ENCODE data around the gene ARMC6. TPM values are rescaled to one million over a fixed set of nuclear protein-coding genes. Genes with fewer than 3 reads are reported as not detected.
"Not testable (repeated sequence)": the region's sequence is repeated elsewhere in the genome, so short reads cannot be mapped to it uniquely, and the experiment has no call there.

The ARMC6 gene
- total RNA-seq, 1 experiment from 2014 or later = 91.3 TPM

DNA sequence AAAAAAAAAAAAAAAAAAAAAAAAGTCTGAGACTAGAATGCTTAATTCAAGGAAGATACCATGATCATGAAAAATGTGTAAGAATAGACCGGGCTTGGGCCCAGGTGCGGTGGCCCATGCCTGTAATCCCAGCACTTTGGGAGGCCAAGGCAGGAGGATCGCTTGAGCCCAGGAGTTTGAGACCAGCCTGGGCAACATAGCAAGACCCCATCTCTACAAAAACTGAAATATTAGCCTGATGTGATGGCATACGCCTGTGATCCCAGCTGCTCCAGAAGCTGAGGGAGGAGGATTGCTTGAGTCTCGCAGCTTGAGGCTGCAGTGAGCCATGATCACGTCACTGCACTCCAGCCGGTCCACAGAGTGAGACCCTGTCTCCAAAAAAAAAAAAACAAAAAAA is 73.5 kb downstream of the ARMC6 start:
- DNase-seq (ENCODE audit: low spot score) = not testable (repeated sequence)

DNA sequence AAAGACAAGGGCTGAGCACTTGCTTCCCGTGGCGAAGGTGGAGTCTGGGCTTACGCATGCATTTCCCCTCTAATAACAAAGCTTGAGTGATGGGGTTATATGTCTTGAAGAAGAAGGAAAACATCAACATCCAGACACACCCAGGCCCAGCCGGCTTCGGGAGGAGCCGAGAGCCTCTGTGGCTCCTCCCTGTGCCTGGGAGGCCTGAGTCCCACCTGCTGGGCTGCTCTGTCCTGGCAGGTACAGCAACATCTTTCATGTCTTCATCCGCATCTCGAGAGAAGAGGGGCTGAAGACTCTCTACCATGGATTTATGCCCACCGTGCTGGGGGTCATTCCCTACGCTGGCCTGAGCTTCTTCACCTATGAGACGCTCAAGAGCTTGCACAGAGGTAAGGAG is 74.3 kb downstream of the ARMC6 start:
- DNase-seq (ENCODE audit: low spot score) = no peak

Other genes starting within 250 kb of the ARMC6 start
- gene COMP, start 242.3 kb upstream of the ARMC6 start, total RNA-seq (2014; rRNA removed; shearing (Covaris generic)) = not detected in 2 replicates
- gene UPF1, start 201.6 kb upstream of the ARMC6 start, total RNA-seq (2014; rRNA removed; shearing (Covaris generic)) = 73.7 and 79.5 TPM in 2 replicates
- gene CERS1, start 137.4 kb upstream of the ARMC6 start, total RNA-seq (2014; rRNA removed; shearing (Covaris generic)) = not detected in 2 replicates
- gene COPE, start 114.2 kb upstream of the ARMC6 start, total RNA-seq (2014; rRNA removed; shearing (Covaris generic)) = 290 and 317 TPM in 2 replicates
- gene DDX49, start 113.9 kb upstream of the ARMC6 start, total RNA-seq (2014; rRNA removed; shearing (Covaris generic)) = 69.4 and 81.8 TPM in 2 replicates
- gene HOMER3, start 92.4 kb upstream of the ARMC6 start, total RNA-seq (2014; rRNA removed; shearing (Covaris generic)) = 6.9 and 7.5 TPM in 2 replicates
- 35.7 and 37.7 TPM in 2 replicates for gene SUGP2, start 86 bp upstream of the ARMC6 start, total RNA-seq (2014; rRNA removed; shearing (Covaris generic))
- 2.4 and 3.2 TPM in 2 replicates for gene SLC25A42, start 30.4 kb downstream of the ARMC6 start, total RNA-seq (2014; rRNA removed; shearing (Covaris generic))
- 59.0 and 63.8 TPM in 2 replicates for gene TMEM161A, start 104.9 kb downstream of the ARMC6 start, total RNA-seq (2014; rRNA removed; shearing (Covaris generic))
- 0.38 and 0.55 TPM in 2 replicates for gene MEF2B, start 136.7 kb downstream of the ARMC6 start, total RNA-seq (2014; rRNA removed; shearing (Covaris generic))
- 40.1 and 50.5 TPM in 2 replicates for gene BORCS8, start 158.5 kb downstream of the ARMC6 start, total RNA-seq (2014; rRNA removed; shearing (Covaris generic))
- gene RFXANK, start 158.7 kb downstream of the ARMC6 start, total RNA-seq (2014; rRNA removed; shearing (Covaris generic)) = 75.0 and 89.8 TPM in 2 replicates
- gene NR2C2AP, start 169.8 kb downstream of the ARMC6 start, total RNA-seq (2014; rRNA removed; shearing (Covaris generic)) = 28.7 and 32.3 TPM in 2 replicates
- not detected in 2 replicates for gene NCAN, start 178.4 kb downstream of the ARMC6 start, total RNA-seq (2014; rRNA removed; shearing (Covaris generic))
- not detected in 2 replicates for gene TM6SF2, start 239.7 kb downstream of the ARMC6 start, total RNA-seq (2014; rRNA removed; shearing (Covaris generic))

All from HT-29 (cell line).